K562 (cell line): ENCODE measurements around the gene C1QBP. TPM values are rescaled to one million over a fixed set of nuclear protein-coding genes. Genes with fewer than 3 reads are reported as not detected.

ENCODE experiments used
- ATAC-seq: fragments of 200-7000 bp; cut with Tn5 transposase; 3 replicates; pipeline ENCODE4 v1.9.1; 2020; ENCODE audit warnings: moderate library complexity
- BruUV-seq: library from RNA; stranded (reverse); fragments of 400-500 nt; replicated peaks from 2 replicates; lab custom pipeline; 2021; lab: Mats Ljungman, UMichigan
- CTCF ChIA-PET: fragments of 300-600 bp; formaldehyde crosslinking; extraction: SDS; loops from one replicate; lab custom pipeline; 2021; ENCODE audit warnings: low intra/inter-chr PET ratio; lab: Yijun Ruan, JAX
- POLR2A ChIA-PET: fragments of 300-600, 350-650 bp; sonication (Branson Sonifier 250); formaldehyde crosslinking; extraction: SDS; loops from one replicate; lab custom pipeline; 2021; ENCODE audit warnings: antibody characterized with exemption, inconsistent platforms; lab: Yijun Ruan, JAX
- DNase-seq, 4 experiments: peaks; one replicate each; pipeline versions ENCODE4 v3.0.0 to v3.0.0-alpha.2; 2011 to 2018; ENCODE audit warnings: low spot score in 3 of 4, mixed read lengths in 3 of 4; ENCODE audit errors: extremely low read depth in 1 of 4
- FAIRE-seq: peaks from 2 replicates; lab custom pipeline; 2011; peaks lifted over from hg19 to GRCh38; lab: Jason Lieb, UNC
- H2AFZ ChIP-seq: 2 replicates; pipeline ENCODE4 v1.6.0; 2011; ENCODE audit warnings: low read depth, low read length, control low read depth, inconsistent platforms
- H3K27ac ChIP-seq: fragments of 200-600 bp; 3 replicates; pipeline ENCODE4 v1.8.0; 2011; ENCODE audit warnings: low read depth, mild to moderate bottlenecking, control low read depth, inconsistent platforms, low read length, moderate library complexity, mixed read lengths; ENCODE audit errors: extremely low read depth
- H3K27me3 ChIP-seq, 2 experiments: fragments of 300-600 bp in 1 of 2; 2 replicates in 1 of 2; 3 replicates in 1 of 2; pipeline versions ENCODE4 v1.6.0 to v1.8.0; 2011; ENCODE audit warnings: inconsistent platforms in 2 of 2, low read length in 2 of 2, mild to moderate bottlenecking in 1 of 2, mixed read lengths in 1 of 2, moderate library complexity in 1 of 2; ENCODE audit not compliant: control insufficient read depth in 2 of 2, insufficient read depth in 2 of 2
- H3K36me3 ChIP-seq: fragments of 300-600 bp; 3 replicates; pipeline ENCODE4 v1.8.0; 2011; ENCODE audit warnings: mild to moderate bottlenecking, low read length, inconsistent platforms; ENCODE audit not compliant: control insufficient read depth, insufficient read depth
- H3K4me1 ChIP-seq, 2 experiments: fragments of 200-600 bp in 1 of 2; replicated peaks in 1 of 2; 2 replicates in 1 of 2; 3 replicates in 1 of 2; pipeline versions ENCODE4 v1.5.1 to v1.8.0; 2011; ENCODE audit warnings: inconsistent platforms in 2 of 2, low read length in 2 of 2, mild to moderate bottlenecking in 1 of 2, mixed read lengths in 1 of 2, moderate library complexity in 1 of 2; ENCODE audit not compliant: control insufficient read depth in 2 of 2, insufficient read depth in 2 of 2
- H3K4me2 ChIP-seq: 2 replicates; pipeline ENCODE4 v1.6.1; 2011; ENCODE audit warnings: low read length, control low read depth, inconsistent platforms, mixed read lengths; ENCODE audit not compliant: insufficient read depth
- H3K4me3 ChIP-seq: fragments of 200-600 bp; sonication (generic), shearing (Covaris generic); 2 replicates; pipeline ENCODE4 v1.5.1; 2016; ENCODE audit warnings: control low read depth, inconsistent platforms
- H3K79me2 ChIP-seq: fragments of 200-600 bp; 3 replicates; pipeline ENCODE4 v1.8.0; 2011; ENCODE audit warnings: low read length, inconsistent platforms; ENCODE audit not compliant: control insufficient read depth, insufficient read depth
- H3K9ac ChIP-seq, 2 experiments: 2 replicates each; pipeline versions ENCODE4 v1.6.0 to v1.6.1; 2011; ENCODE audit warnings: low read depth in 2 of 2, low read length in 2 of 2, control low read depth in 1 of 2, inconsistent platforms in 1 of 2, mild to moderate bottlenecking in 1 of 2, mixed read lengths in 1 of 2; ENCODE audit not compliant: insufficient read depth in 1 of 2
- H3K9me1 ChIP-seq: one replicate; pipeline ENCODE4 v1.6.0; 2011; ENCODE audit warnings: inconsistent platforms, mild to moderate bottlenecking, low read length, moderate library complexity; ENCODE audit not compliant: control insufficient read depth, insufficient read depth
- H3K9me3 ChIP-seq: replicated peaks from 2 replicates; pipeline ENCODE4 v1.5.1; 2011; ENCODE audit warnings: low read depth, low read length, inconsistent platforms; ENCODE audit not compliant: control insufficient read depth, insufficient read depth
- H4K20me1 ChIP-seq: replicated peaks from 2 replicates; pipeline ENCODE4 v1.6.1; 2011; ENCODE audit warnings: low read length, inconsistent platforms, mixed read lengths; ENCODE audit not compliant: control insufficient read depth, insufficient read depth
- ATF1 ChIP-seq, 2 experiments: fragments of 450-650 bp in 1 of 2; IDR thresholded peaks; 2 replicates each; pipeline ENCODE4 v1.6.1; 2016; ENCODE audit warnings: missing compliant biosample characterization in 1 of 2, missing genetic modification characterization in 1 of 2
- CSDE1 ChIP-seq, 2 experiments: fragments of 450-650 bp; IDR thresholded peaks; 2 replicates each; pipeline ENCODE4 v1.6.1; 2016; ENCODE audit warnings: mild to moderate bottlenecking in 1 of 2
- FOXA3 ChIP-seq, 2 experiments: fragments of 450-650 bp in 1 of 2; sonication (generic) in 1 of 2; formaldehyde crosslinking; IDR thresholded peaks in 1 of 2; conservative IDR thresholded peaks in 1 of 2; 2 replicates each; pipeline versions ENCODE4 v1.4.0 to v1.8.0; 2020 to 2022; ENCODE audit warnings: mild to moderate bottlenecking in 2 of 2, missing genetic modification reagents in 1 of 2
- HOXB6 ChIP-seq: fragments of 250-450 bp; sonication (Bioruptor Pico); IDR thresholded peaks from 2 replicates; pipeline ENCODE4 v1.5.1; 2022; ENCODE audit warnings: mild to moderate bottlenecking, borderline replicate concordance
- NCOA4 ChIP-seq: fragments of 450-650 bp; IDR thresholded peaks from 2 replicates; pipeline ENCODE4 v1.6.1; 2018; ENCODE audit warnings: mild to moderate bottlenecking; ENCODE audit not compliant: partially characterized antibody
- NFRKB ChIP-seq: fragments of 450-650 bp; IDR thresholded peaks from 2 replicates; pipeline ENCODE4 v1.6.1; 2016; ENCODE audit warnings: low read depth
- PHB2 ChIP-seq: fragments of 450-650 bp; IDR thresholded peaks from 2 replicates; pipeline ENCODE4 v1.6.1; 2017; ENCODE audit warnings: low read depth
- POLR2A ChIP-seq: fragments of 450-650 bp; conservative IDR thresholded peaks from 2 replicates; pipeline ENCODE4 v1.6.1; 2016
- TAF7 ChIP-seq: fragments of 450-650 bp; IDR thresholded peaks from 2 replicates; pipeline ENCODE4 v1.6.1; 2016; ENCODE audit warnings: missing genetic modification characterization, missing compliant biosample characterization
- ZBTB11 ChIP-seq, 3 experiments: fragments of 200-800 bp in 1 of 3; fragments of 250-450 bp in 1 of 3; fragments of 450-650 bp in 1 of 3; sonication (Bioruptor Pico) in 1 of 3; sonication (Bioruptor generic) in 1 of 3; formaldehyde crosslinking in 1 of 3; IDR thresholded peaks; 2 replicates each; pipeline versions ENCODE4 v1.6.1 to v1.8.0; 2016 to 2022; ENCODE audit warnings: mild to moderate bottlenecking in 2 of 3, missing genetic modification characterization in 2 of 3, missing compliant biosample characterization in 1 of 3, moderate library complexity in 1 of 3
- ZFPM2 ChIP-seq: fragments of 250-450 bp; sonication (Bioruptor Pico); IDR thresholded peaks from 2 replicates; pipeline ENCODE4 v1.5.1; 2022; ENCODE audit warnings: mild to moderate bottlenecking
- ZMIZ1 ChIP-seq, 2 experiments: fragments of 150-350 bp in 1 of 2; IDR thresholded peaks; 2 replicates each; pipeline ENCODE4 v1.6.1; 2012 to 2016; ENCODE audit warnings: low read depth in 2 of 2, low read length in 2 of 2, mild to moderate bottlenecking in 1 of 2, moderate library complexity in 1 of 2
- WGBS: fragments of 100-300 bp; shearing (Covaris generic); methylation state at CpG from one replicate; pipeline ENCODE4 v1.1.6; 2016; ENCODE audit warnings: low coverage, mixed read lengths; ENCODE audit not compliant: insufficient coverage; ENCODE audit errors: missing lambda C conversion rate; 5-methylcytosine and 5-hydroxymethylcytosine counted together
- in situ Hi-C: fragments of 300-500 bp; cut with MboI; formaldehyde crosslinking; loops from 4 replicates; pipeline ENCODE4 v1.15.0; 2018; ENCODE audit warnings: inconsistent platforms, mixed read lengths
- intact Hi-C: fragments of 100-400 bp; cut with micrococcal nuclease; formaldehyde crosslinking; loops from 2 replicates; pipeline ENCODE4 v1.14.2; 2022
- polyA plus RNA-seq, 8 experiments: library from polyadenylated mRNA; depleted of rRNA in 4 of 8; stranded (reverse) in 5 of 8; unstranded in 3 of 8; fragments of >200 nt; fragmentation: Nextera tagmentation in 2 of 8; fragmentation: Illumina TruSeq in 1 of 8; extraction: Ambion mirVana in 2 of 8; extraction: Trizol in 1 of 8; gene quantifications; 2 replicates each; pipeline versions ENCODE4 v1.2.1 to v1.2.3, GENCODE V29; 2011 to 2014; ENCODE audit warnings: inconsistent platforms in 1 of 8, missing spikeins in 1 of 8
- total RNA-seq, 7 experiments: library from RNA; depleted of rRNA in 6 of 7; stranded (reverse); fragments of >200 nt in 6 of 7; fragmentation: Illumina TruSeq in 2 of 7; extraction: Trizol in 2 of 7; gene quantifications; 2 replicates each; pipeline versions ENCODE4 v1.2.1 to v1.2.3, GENCODE V29; 2011 to 2021; ENCODE audit warnings: low replicate concordance in 1 of 7
- TF ChIP-seq, protein P1 (sequence below): fragments of 450-650 bp; IDR thresholded peaks from 2 replicates; pipeline ENCODE4 v1.6.1; 2014; ENCODE audit warnings: low read depth, mild to moderate bottlenecking, moderate library complexity, borderline replicate concordance

C1QBP gene
- total and polyA plus RNA-seq, 9 of the 15 experiments (the other 6 are each of a cell fraction or from before 2014, with no cell fraction given), result 90.7 to 665 (median 414) TPM

GRCh38 chr17:5468075-5468473 lies 29.1 kb upstream of the C1QBP start:
- ChIA-PET CTCF (no interaction called here), POLR2A (interaction anchor here (1.1 to 2.3 kb wide), 3 partner anchors 18 to 968 kb away, joined by 3 to 15 read pairs (median 4); partner anchors contain the start of genes DERL2, MIS12 and NUP88)
- Histone ChIP-seq H3K9ac (peak overlapping the region; percentile 83 to 94), H3K79me2 (peaks cover 58% of the 10 kb centered on the region), H3K4me1 (peaks cover 4 to 6% of the 10 kb centered on the region in 2 experiments; a peak in 4 of 5 replicates), H3K9me1 (no peaks in the 10 kb centered on the region), H3K4me3 (peak overlapping the region; percentile 97), H3K27me3 (no peaks in the 10 kb centered on the region), H3K4me2 (peak overlapping the region; percentile 93), H3K27ac (peak overlapping the region; percentile 70), H2AFZ (peak overlapping the region; percentile 91), H3K36me3 (peaks cover 30% of the 10 kb centered on the region; the same call in 1 of the 3 replicates), H4K20me1 (0 out of 2 replicates have a peak, but pooled peaks cover 2% of the 10 kb centered on the region), H3K9me3 (no peaks in the 10 kb centered on the region)
- ATAC-seq, result peak; percentile 56
- intact Hi-C loops (no loop called here), in situ Hi-C loops (no loop called here)
- under 1% methylated on average over 17 of the region's 17 CpGs for WGBS
- TSS peak; percentile 36 for BruUV-seq
- no peak for FAIRE-seq
- DNase-seq, result peak in 3 of 4 experiments; percentile 11 to 19 (median 11)
- TF ChIP-seq POLR2A (no peak), ZFPM2 (CRISPR knock-in tag) (no peak), ZBTB11 (CRISPR knock-in tag; IDR thresholded peaks at IDR 0.05) (no peak), CSDE1 (IDR thresholded peaks at IDR 0.05) (no peak), NCOA4 (no peak), NFRKB (no peak), HOXB6 (CRISPR knock-in tag) (no peak), TAF7 (no peak), FOXA3 (CRISPR knock-in tag; conservative IDR thresholded peaks at IDR 0.05 in 1 of 2, IDR thresholded peaks at IDR 0.05 in 1 of 2) (no peak), ZMIZ1 (IDR thresholded peaks at IDR 0.05; ENCODE audit: low read depth in 2 of 2, low read length in 2 of 2) (no peak), PHB2 (no peak), ATF1 (CRISPR knock-in tag; IDR thresholded peaks at IDR 0.05) (no peak), ATF1 (tag; IDR thresholded peaks at IDR 0.05) (no peak)
- TF ChIP-seq, protein P1, sequence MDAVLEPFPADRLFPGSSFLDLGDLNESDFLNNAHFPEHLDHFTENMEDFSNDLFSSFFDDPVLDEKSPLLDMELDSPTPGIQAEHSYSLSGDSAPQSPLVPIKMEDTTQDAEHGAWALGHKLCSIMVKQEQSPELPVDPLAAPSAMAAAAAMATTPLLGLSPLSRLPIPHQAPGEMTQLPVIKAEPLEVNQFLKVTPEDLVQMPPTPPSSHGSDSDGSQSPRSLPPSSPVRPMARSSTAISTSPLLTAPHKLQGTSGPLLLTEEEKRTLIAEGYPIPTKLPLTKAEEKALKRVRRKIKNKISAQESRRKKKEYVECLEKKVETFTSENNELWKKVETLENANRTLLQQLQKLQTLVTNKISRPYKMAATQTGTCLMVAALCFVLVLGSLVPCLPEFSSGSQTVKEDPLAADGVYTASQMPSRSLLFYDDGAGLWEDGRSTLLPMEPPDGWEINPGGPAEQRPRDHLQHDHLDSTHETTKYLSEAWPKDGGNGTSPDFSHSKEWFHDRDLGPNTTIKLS, result no peak
